Measurements from ENCODE around the gene FOXK2.

FOXK2 gene

GRCh38 chr17:82600731-82601446, 81.4 kb downstream of the FOXK2 start:
- Histone ChIP-seq H3K36me3 (peaks cover 61 to 94% (median 75%) of the 10 kb centered on the region in 3 donors), H3K27ac (no peak overlapping the region), H3K4me3 (no peak overlapping the region), H3K27me3 (no peaks in the 10 kb centered on the region), H3K9me3 (no peaks in the 10 kb centered on the region), H3K4me1 (no peaks in the 10 kb centered on the region)
- DNase-seq: no peak
- intact Hi-C loops (cut with DNase I; ENCODE audit: low total_unique reads): no loop called here
- no peak for TF ChIP-seq CTCF (IDR thresholded peaks at IDR 0.05)

- intact Hi-C loops (cut with DNase I; ENCODE audit: low total_unique reads): no loop called here
- H3K4me3 ChIP-seq: no peak overlapping the region
- no peaks in the 10 kb centered on the region for H3K27me3 ChIP-seq
- H3K36me3 ChIP-seq: peaks cover 64 to 94% (median 74%) of the 10 kb centered on the region in 3 donors
- no peaks in the 10 kb centered on the region for H3K4me1 ChIP-seq
- no peak overlapping the region for H3K27ac ChIP-seq
- no peak for DNase-seq
- no peaks in the 10 kb centered on the region for H3K9me3 ChIP-seq
- no peak for TF ChIP-seq CTCF (IDR thresholded peaks at IDR 0.05)
Observed at GRCh38 chr17:82601447-82602000, 82.0 kb downstream of the FOXK2 start.

GRCh38 chr17:82602487-82602886, 83.0 kb downstream of the FOXK2 start:
- Histone ChIP-seq H3K27me3 (no peaks in the 10 kb centered on the region), H3K36me3 (peaks cover 56 to 88% (median 67%) of the 10 kb centered on the region in 3 donors), H3K9me3 (no peaks in the 10 kb centered on the region), H3K27ac (no peak overlapping the region), H3K4me1 (no peaks in the 10 kb centered on the region), H3K4me3 (no peak overlapping the region)
- no peak for DNase-seq
- intact Hi-C loops (cut with DNase I; ENCODE audit: low total_unique reads): no loop called here
- no peak for TF ChIP-seq CTCF (IDR thresholded peaks at IDR 0.05)

GRCh38 chr17:82602986-82603710, 83.6 kb downstream of the FOXK2 start:
- H3K9me3 ChIP-seq: no peaks in the 10 kb centered on the region
- intact Hi-C loops (cut with DNase I; ENCODE audit: low total_unique reads): no loop called here
- no peaks in the 10 kb centered on the region for H3K27me3 ChIP-seq
- DNase-seq: no peak
- H3K27ac ChIP-seq: no peak overlapping the region
- H3K36me3 ChIP-seq: peaks cover 56 to 87% (median 68%) of the 10 kb centered on the region in 3 donors
- H3K4me3 ChIP-seq: no peak overlapping the region
- no peaks in the 10 kb centered on the region for H3K4me1 ChIP-seq
- TF ChIP-seq CTCF (IDR thresholded peaks at IDR 0.05): no peak

- peak; percentile 73 to 83 for DNase-seq
- Histone ChIP-seq H3K4me3 (no peak overlapping the region), H3K27ac (no peak overlapping the region)
Observed at GRCh38 chr17:82603981-82604448, 84.5 kb downstream of the FOXK2 start.

More at GRCh38 chr17:82603981-82604448, 84.5 kb downstream of the FOXK2 start:
- intact Hi-C loops (cut with DNase I; ENCODE audit: low total_unique reads): no loop called here
- no peaks in the 10 kb centered on the region for H3K27me3 ChIP-seq
- H3K36me3 ChIP-seq: peaks cover 54 to 83% (median 70%) of the 10 kb centered on the region in 3 donors
- no peaks in the 10 kb centered on the region for H3K9me3 ChIP-seq
- TF ChIP-seq CTCF (IDR thresholded peaks at IDR 0.05): no peak
- H3K4me1 ChIP-seq: no peaks in the 10 kb centered on the region
